ENCODE data around the gene LYST. TPM values are rescaled to one million over a fixed set of nuclear protein-coding genes. Genes with fewer than 3 reads are reported as not detected.

LYST gene
- total and polyA plus RNA-seq, 2 donors (not counting 3 experiments of a cell fraction or from before 2014, with no cell fraction given) = 3.1 to 9.6 TPM

- Histone ChIP-seq H3K9me1 (replicated peaks; ENCODE audit: control insufficient read depth, extremely low read depth, insufficient read depth, low read length) (no peaks in the 10 kb centered on the region), H3K9ac (replicated peaks; ENCODE audit: extremely low read depth, insufficient read depth, low read length) (no peak overlapping the region), H3K79me2 (ENCODE audit: control insufficient read depth, insufficient read depth, low read length) (no peaks in the 10 kb centered on the region), H3K27me3 (ENCODE audit: control insufficient read depth in 2 of 2, insufficient read depth in 2 of 2, low read length in 2 of 2) (no peaks in the 10 kb centered on the region), H3K4me1 (ENCODE audit: control insufficient read depth, extremely low read depth, insufficient read depth, low read length) (peaks cover 14% of the 10 kb centered on the region), H3K36me3 (ENCODE audit: control insufficient read depth in 2 of 2, extremely low read depth in 1 of 2, insufficient read depth in 2 of 2, low read length in 2 of 2) (no peaks in the 10 kb centered on the region), H3K4me3 (replicated peaks in 1 of 3; ENCODE audit: insufficient read depth in 1 of 3, low read depth in 1 of 3, low read length in 3 of 3) (no peak overlapping the region), H4K20me1 (replicated peaks; ENCODE audit: control insufficient read depth, extremely low read depth, insufficient read depth, low read length) (no peaks in the 10 kb centered on the region), H3K27ac (ENCODE audit: insufficient read depth, low read depth, low read length) (no peak overlapping the region), H3K4me2 (ENCODE audit: insufficient read depth, low read length) (peak overlapping the region; percentile 8), H3K9me3 (replicated peaks; ENCODE audit: control insufficient read depth, insufficient read depth, low read length) (no peaks in the 10 kb centered on the region), H2AFZ (ENCODE audit: low read depth, low read length) (no peak overlapping the region)
- dilution Hi-C loops (cut with MboI; ENCODE audit: extremely low pct_ligation_motif_present, low sequenced_read_pairs) (no loop called here), intact Hi-C loops (cut with micrococcal nuclease) (loop anchor here (5.0 kb wide), 1 partner anchor 87 kb away; no protein-coding TSS in a partner anchor)
- FAIRE-seq = peak; percentile 76
- TF ChIP-seq MAX (IDR thresholded peaks at IDR 0.05; ENCODE audit: insufficient read depth, insufficient read length) (no peak), FOS (IDR thresholded peaks at IDR 0.05; ENCODE audit: borderline replicate concordance, insufficient read depth, low read length) (peak; percentile 25)
- ChIA-PET POLR2A (interaction anchor here (0.7 kb wide), 1 partner anchor 607 kb away, joined by 3 read pairs; no protein-coding TSS in a partner anchor), CTCF (interaction anchor here (0.9 kb wide), 1 partner anchor 38 kb away, joined by 3 read pairs; no protein-coding TSS in a partner anchor)
- no TSS peak for BruUV-seq (replicated peaks)
- DNase-seq (ENCODE audit: low read depth, low spot score) = peak; percentile 74
Observed at GRCh38 chr1:235739124-235739523, 127.6 kb downstream of the LYST start.

- no peaks in the 10 kb centered on the region for H3K9me3 ChIP-seq (replicated peaks; ENCODE audit: control insufficient read depth, insufficient read depth, low read length)
- H3K27me3 ChIP-seq (ENCODE audit: control insufficient read depth in 2 of 2, insufficient read depth in 2 of 2, low read length in 2 of 2) = no peaks in the 10 kb centered on the region
- H3K36me3 ChIP-seq (ENCODE audit: control insufficient read depth in 2 of 2, extremely low read depth in 1 of 2, insufficient read depth in 2 of 2, low read length in 2 of 2) = no peaks in the 10 kb centered on the region
- intact Hi-C loops (cut with micrococcal nuclease) = loop anchor here (5.0 kb wide), 1 partner anchor 85 kb away; no protein-coding TSS in a partner anchor
- H3K9me1 ChIP-seq (replicated peaks; ENCODE audit: control insufficient read depth, extremely low read depth, insufficient read depth, low read length) = no peaks in the 10 kb centered on the region
- H4K20me1 ChIP-seq (replicated peaks; ENCODE audit: control insufficient read depth, extremely low read depth, insufficient read depth, low read length) = no peaks in the 10 kb centered on the region
- BruUV-seq (replicated peaks) = no TSS peak
- TF ChIP-seq EZH2 (IDR thresholded peaks at IDR 0.05; ENCODE audit: borderline replicate concordance, low read depth, low read length, severe bottlenecking) (no peak), POLR2A (IDR thresholded peaks at IDR 0.05; ENCODE audit: low read depth, low read length) (no peak), GATA2 (IDR thresholded peaks at IDR 0.05; ENCODE audit: insufficient read depth, insufficient read length, low read depth, low read length) (no peak), CTCF (IDR thresholded peaks at IDR 0.05; ENCODE audit: extremely low read depth in 1 of 2, insufficient read depth in 1 of 2, low read depth in 1 of 2, low read length in 2 of 2) (no peak), FOS (IDR thresholded peaks at IDR 0.05; ENCODE audit: borderline replicate concordance, insufficient read depth, low read length) (no peak), POLR2AphosphoS5 (IDR thresholded peaks at IDR 0.05; ENCODE audit: insufficient read depth, low read depth, low read length) (no peak), JUN (IDR thresholded peaks at IDR 0.05; ENCODE audit: borderline replicate concordance, insufficient read depth, insufficient read length, low read depth) (no peak), MYC (IDR thresholded peaks at IDR 0.05; ENCODE audit: low read depth, low read length) (no peak)
- ChIA-PET POLR2A (no interaction called here), CTCF (no interaction called here)
- no peak overlapping the region for H3K27ac ChIP-seq (ENCODE audit: insufficient read depth, low read depth, low read length)
- dilution Hi-C loops (cut with MboI; ENCODE audit: extremely low pct_ligation_motif_present, low sequenced_read_pairs) = no loop called here
- H3K79me2 ChIP-seq (ENCODE audit: control insufficient read depth, insufficient read depth, low read length) = no peaks in the 10 kb centered on the region
- H3K9ac ChIP-seq (replicated peaks; ENCODE audit: extremely low read depth, insufficient read depth, low read length) = no peak overlapping the region
- H3K4me1 ChIP-seq (ENCODE audit: control insufficient read depth, extremely low read depth, insufficient read depth, low read length) = peaks cover 14% of the 10 kb centered on the region
- FAIRE-seq = no peak
- DNase-seq (ENCODE audit: low read depth, low spot score) = no peak
- no peak overlapping the region for H2AFZ ChIP-seq (ENCODE audit: low read depth, low read length)
- H3K4me2 ChIP-seq (ENCODE audit: insufficient read depth, low read length) = no peak overlapping the region
- no peak overlapping the region for H3K4me3 ChIP-seq (replicated peaks in 1 of 3; ENCODE audit: insufficient read depth in 1 of 3, low read depth in 1 of 3, low read length in 3 of 3)
Observed at GRCh38 chr1:235737751-235738150, 129.0 kb downstream of the LYST start.
